Measurements from ENCODE around the gene MYBPHL. TPM values are rescaled to one million over a fixed set of nuclear protein-coding genes. Genes with fewer than 3 reads are reported as not detected.

The MYBPHL gene
- total RNA-seq, 1 experiment from 2014 or later = not detected

DNA sequence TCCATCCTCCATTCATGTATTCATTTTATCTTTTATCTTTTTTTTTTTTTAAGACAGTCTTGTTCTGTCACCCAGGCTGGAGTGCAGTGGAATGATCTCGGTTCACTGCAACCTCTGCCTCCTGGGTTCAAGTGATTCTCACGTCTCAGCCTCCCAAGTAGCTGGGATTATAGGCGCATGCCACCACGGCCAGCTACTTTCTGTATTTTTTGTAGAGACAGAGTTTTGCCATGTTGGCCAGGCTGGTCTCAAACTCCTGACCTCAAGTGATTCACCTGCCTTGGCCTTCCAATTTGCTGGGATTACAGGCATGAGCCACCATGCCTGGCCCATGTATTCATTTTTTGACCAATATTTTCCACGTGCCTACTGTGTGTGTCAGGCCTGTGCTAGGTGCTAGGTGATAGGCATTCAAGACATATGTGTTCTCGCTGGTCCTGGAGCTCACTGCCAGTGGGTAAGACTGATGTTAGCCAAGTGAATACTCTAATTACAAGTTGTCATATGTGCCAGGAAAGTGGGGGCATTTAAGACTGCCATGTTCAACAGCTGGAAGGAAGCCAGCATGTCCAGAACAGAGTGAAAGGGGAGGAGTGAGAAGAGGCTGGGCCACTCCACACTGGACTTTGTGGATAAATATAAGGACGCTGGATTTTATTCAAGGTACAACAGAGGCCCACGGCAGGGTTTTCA lies 62.8 kb downstream of the MYBPHL start:
- no peak overlapping the region for H3K4me3 ChIP-seq (ENCODE audit: low read length)
- no peak overlapping the region for H3K9ac ChIP-seq (ENCODE audit: low read length)
- no peaks in the 10 kb centered on the region for H4K20me1 ChIP-seq (ENCODE audit: low read length)
- BruUV-seq (replicated peaks) = no TSS peak
- H3F3A ChIP-seq (ENCODE audit: low read length, unreplicated experiment) = no peaks in the 10 kb centered on the region
- H3K4me1 ChIP-seq (ENCODE audit: insufficient read depth, low read length) = peaks cover 15% of the 10 kb centered on the region
- ChIA-PET POLR2A (ENCODE audit: unreplicated experiment) (interaction anchor here (0.5 kb wide), 1 partner anchor 167 kb away, joined by 3 read pairs; no protein-coding TSS in a partner anchor), CTCF (interaction anchor here (0.8 kb wide), 1 partner anchor 43 kb away, joined by 3 read pairs; no protein-coding TSS in a partner anchor)
- H3K27me3 ChIP-seq (ENCODE audit: low read length) = no peaks in the 10 kb centered on the region
- ATAC-seq = no peak
- H3K9me3 ChIP-seq (ENCODE audit: low read length) = no peaks in the 10 kb centered on the region
- intact Hi-C loops (cut with micrococcal nuclease) = no loop called here
- H3K27ac ChIP-seq (ENCODE audit: low read length) = no peak overlapping the region
- DNase-seq = no peak
- no peak overlapping the region for H3K4me2 ChIP-seq (ENCODE audit: low read length)
- TF ChIP-seq EZH2 (IDR thresholded peaks at IDR 0.05; ENCODE audit: low read length, unreplicated experiment) = no peak
- TF ChIP-seq CTCF (conservative IDR thresholded peaks at IDR 0.05; ENCODE audit: low read depth, low read length) = no peak
- TF ChIP-seq EZH2phosphoT487 (IDR thresholded peaks at IDR 0.05; ENCODE audit: borderline replicate concordance, low read length) = no peak
- no peak overlapping the region for H2AFZ ChIP-seq (ENCODE audit: low read length)
- no peaks in the 10 kb centered on the region for H3K79me2 ChIP-seq (ENCODE audit: low read length)
- no peaks in the 10 kb centered on the region for H3K9me2 ChIP-seq (replicated peaks; ENCODE audit: low read length)
- peaks cover 1% of the 10 kb centered on the region; the same call in 1 of the 2 replicates for H3K36me3 ChIP-seq (ENCODE audit: low read depth, low read length)

DNA sequence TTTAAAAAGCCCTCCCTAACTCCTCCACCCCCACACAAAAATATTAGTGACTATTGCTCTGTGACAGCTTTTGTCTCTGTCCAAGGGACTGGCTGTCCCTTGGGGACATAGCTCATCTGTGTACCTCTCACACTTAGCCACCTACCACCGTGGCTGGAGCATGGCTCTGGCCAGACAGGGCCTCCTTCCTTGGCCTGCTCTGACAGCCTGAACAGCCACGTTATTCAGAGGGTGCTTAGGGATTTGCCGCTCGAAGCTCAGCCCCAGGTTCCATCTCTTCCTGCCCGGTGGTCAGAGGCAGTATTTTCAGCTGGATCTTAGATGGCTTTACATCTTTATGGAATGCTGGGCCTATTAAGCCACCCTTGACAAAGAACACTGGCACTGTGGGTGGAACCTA lies 63.6 kb downstream of the MYBPHL start:
- peaks cover 8% of the 10 kb centered on the region; the same call in 1 of the 2 replicates for H3K36me3 ChIP-seq (ENCODE audit: low read depth, low read length)
- H3K9me2 ChIP-seq (replicated peaks; ENCODE audit: low read length) = no peaks in the 10 kb centered on the region
- ATAC-seq = no peak
- no peak overlapping the region for H3K4me3 ChIP-seq (ENCODE audit: low read length)
- no peak overlapping the region for H3K4me2 ChIP-seq (ENCODE audit: low read length)
- H3K27me3 ChIP-seq (ENCODE audit: low read length) = no peaks in the 10 kb centered on the region
- no peaks in the 10 kb centered on the region for H3F3A ChIP-seq (ENCODE audit: low read length, unreplicated experiment)
- no peaks in the 10 kb centered on the region for H3K79me2 ChIP-seq (ENCODE audit: low read length)
- H3K9me3 ChIP-seq (ENCODE audit: low read length) = no peaks in the 10 kb centered on the region
- CTCF ChIA-PET = interaction anchor here (0.6 to 0.8 kb wide), 2 partner anchors 42 to 179 kb away, joined by 3 read pairs; no protein-coding TSS in a partner anchor
- H3K4me1 ChIP-seq (ENCODE audit: insufficient read depth, low read length) = peaks cover 14% of the 10 kb centered on the region
- intact Hi-C loops (cut with micrococcal nuclease) = no loop called here
- no peak overlapping the region for H2AFZ ChIP-seq (ENCODE audit: low read length)
- no peaks in the 10 kb centered on the region for H4K20me1 ChIP-seq (ENCODE audit: low read length)
- TF ChIP-seq EZH2phosphoT487 (IDR thresholded peaks at IDR 0.05; ENCODE audit: borderline replicate concordance, low read length) (no peak), EZH2 (IDR thresholded peaks at IDR 0.05; ENCODE audit: low read length, unreplicated experiment) (no peak), CTCF (conservative IDR thresholded peaks at IDR 0.05; ENCODE audit: low read depth, low read length) (no peak)
- H3K27ac ChIP-seq (ENCODE audit: low read length) = no peak overlapping the region
- BruUV-seq (replicated peaks) = no TSS peak
- DNase-seq = no peak
- H3K9ac ChIP-seq (ENCODE audit: low read length) = no peak overlapping the region
- POLR2A ChIA-PET (ENCODE audit: unreplicated experiment) = interaction anchor here (0.5 kb wide), 2 partner anchors 146 to 166 kb away, joined by 3 read pairs; no protein-coding TSS in a partner anchor

GRCh38 chr1:109242387-109242786 lies 64.4 kb downstream of the MYBPHL start:
- no peaks in the 10 kb centered on the region for H3K79me2 ChIP-seq (ENCODE audit: low read length)
- no peaks in the 10 kb centered on the region for H3K9me2 ChIP-seq (replicated peaks; ENCODE audit: low read length)
- no peaks in the 10 kb centered on the region for H3F3A ChIP-seq (ENCODE audit: low read length, unreplicated experiment)
- no peak overlapping the region for H3K9ac ChIP-seq (ENCODE audit: low read length)
- no peak overlapping the region for H3K4me2 ChIP-seq (ENCODE audit: low read length)
- TF ChIP-seq CTCF (conservative IDR thresholded peaks at IDR 0.05; ENCODE audit: low read depth, low read length) (no peak), EZH2 (IDR thresholded peaks at IDR 0.05; ENCODE audit: low read length, unreplicated experiment) (no peak), EZH2phosphoT487 (IDR thresholded peaks at IDR 0.05; ENCODE audit: borderline replicate concordance, low read length) (no peak)
- H3K4me1 ChIP-seq (ENCODE audit: insufficient read depth, low read length) = peaks cover 14% of the 10 kb centered on the region
- H2AFZ ChIP-seq (ENCODE audit: low read length) = no peak overlapping the region
- H3K9me3 ChIP-seq (ENCODE audit: low read length) = no peaks in the 10 kb centered on the region
- CTCF ChIA-PET = interaction anchor here (0.6 kb wide), 1 partner anchor 179 kb away, joined by 3 read pairs; no protein-coding TSS in a partner anchor
- no peaks in the 10 kb centered on the region for H4K20me1 ChIP-seq (ENCODE audit: low read length)
- POLR2A ChIA-PET (ENCODE audit: unreplicated experiment) = no interaction called here
- H3K27ac ChIP-seq (ENCODE audit: low read length) = no peak overlapping the region
- ATAC-seq = no peak
- no peak overlapping the region for H3K4me3 ChIP-seq (ENCODE audit: low read length)
- BruUV-seq (replicated peaks) = no TSS peak
- no peak for DNase-seq
- intact Hi-C loops (cut with micrococcal nuclease) = no loop called here
- peaks cover 16% of the 10 kb centered on the region; the same call in 1 of the 2 replicates for H3K36me3 ChIP-seq (ENCODE audit: low read depth, low read length)
- H3K27me3 ChIP-seq (ENCODE audit: low read length) = no peaks in the 10 kb centered on the region

All from PC-3 (cell line).